ENCODE data around the gene MED22. TPM values are rescaled to one million over a fixed set of nuclear protein-coding genes. Genes with fewer than 3 reads are reported as not detected.
A peak's percentile ranks its signal among the peaks of the same experiment; 100 is the strongest.

Gene MED22
- total RNA-seq, 2 donors from 2014 or later: 50.0 to 51.2 TPM

GRCh38 chr9:133369933-133370332, 22.0 kb upstream of the MED22 start:
- no peak for ATAC-seq (ENCODE audit: insufficient number of reproducible peaks, low FRiP score, low read depth)
- TF ChIP-seq, protein P1, sequence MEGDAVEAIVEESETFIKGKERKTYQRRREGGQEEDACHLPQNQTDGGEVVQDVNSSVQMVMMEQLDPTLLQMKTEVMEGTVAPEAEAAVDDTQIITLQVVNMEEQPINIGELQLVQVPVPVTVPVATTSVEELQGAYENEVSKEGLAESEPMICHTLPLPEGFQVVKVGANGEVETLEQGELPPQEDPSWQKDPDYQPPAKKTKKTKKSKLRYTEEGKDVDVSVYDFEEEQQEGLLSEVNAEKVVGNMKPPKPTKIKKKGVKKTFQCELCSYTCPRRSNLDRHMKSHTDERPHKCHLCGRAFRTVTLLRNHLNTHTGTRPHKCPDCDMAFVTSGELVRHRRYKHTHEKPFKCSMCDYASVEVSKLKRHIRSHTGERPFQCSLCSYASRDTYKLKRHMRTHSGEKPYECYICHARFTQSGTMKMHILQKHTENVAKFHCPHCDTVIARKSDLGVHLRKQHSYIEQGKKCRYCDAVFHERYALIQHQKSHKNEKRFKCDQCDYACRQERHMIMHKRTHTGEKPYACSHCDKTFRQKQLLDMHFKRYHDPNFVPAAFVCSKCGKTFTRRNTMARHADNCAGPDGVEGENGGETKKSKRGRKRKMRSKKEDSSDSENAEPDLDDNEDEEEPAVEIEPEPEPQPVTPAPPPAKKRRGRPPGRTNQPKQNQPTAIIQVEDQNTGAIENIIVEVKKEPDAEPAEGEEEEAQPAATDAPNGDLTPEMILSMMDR (IDR thresholded peaks at IDR 0.05): no peak
- Histone ChIP-seq H3K36me3 (peaks cover 26% of the 10 kb centered on the region), H3K4me3 (no peak overlapping the region), H3K27ac (no peak overlapping the region), H3K9me3 (no peaks in the 10 kb centered on the region), H3K27me3 (replicated peaks; ENCODE audit: insufficient read depth) (no peaks in the 10 kb centered on the region), H3K4me1 (ENCODE audit: control insufficient read depth in 1 of 2, low read depth in 2 of 2) (peaks cover 27 to 72% of the 10 kb centered on the region in 2 donors)
- DNase-seq (ENCODE audit: low spot score): no peak

DNA sequence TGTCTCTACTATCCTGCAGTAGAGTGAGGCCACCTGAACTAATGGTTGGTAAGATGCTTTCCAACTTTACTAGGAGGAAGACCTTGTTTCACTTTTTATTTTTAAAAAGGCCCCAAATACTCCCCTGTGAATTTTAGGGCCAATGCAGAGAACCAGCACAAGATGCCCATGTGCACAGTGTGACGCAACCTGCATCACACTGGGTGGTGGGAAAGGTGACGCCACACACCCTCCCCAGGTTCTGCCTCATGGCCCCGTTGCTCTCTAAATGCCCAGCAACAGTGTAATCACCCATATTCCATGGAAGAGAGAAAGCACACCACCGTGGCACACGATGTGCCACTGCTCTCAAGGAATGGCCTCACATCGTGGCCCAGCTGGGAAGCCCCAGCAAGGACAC, 21.5 kb upstream of the MED22 start:
- Histone ChIP-seq H3K4me1 (ENCODE audit: control insufficient read depth in 1 of 2, low read depth in 2 of 2) (peaks cover 25 to 68% of the 10 kb centered on the region in 2 donors), H3K36me3 (peaks cover 28% of the 10 kb centered on the region), H3K4me3 (no peak overlapping the region), H3K27ac (no peak overlapping the region), H3K27me3 (replicated peaks; ENCODE audit: insufficient read depth) (no peaks in the 10 kb centered on the region), H3K9me3 (no peaks in the 10 kb centered on the region)
- ATAC-seq (ENCODE audit: insufficient number of reproducible peaks, low FRiP score, low read depth) (no peak), DNase-seq (ENCODE audit: low spot score) (no peak)
- TF ChIP-seq, protein P1 (IDR thresholded peaks at IDR 0.05): no peak

DNA sequence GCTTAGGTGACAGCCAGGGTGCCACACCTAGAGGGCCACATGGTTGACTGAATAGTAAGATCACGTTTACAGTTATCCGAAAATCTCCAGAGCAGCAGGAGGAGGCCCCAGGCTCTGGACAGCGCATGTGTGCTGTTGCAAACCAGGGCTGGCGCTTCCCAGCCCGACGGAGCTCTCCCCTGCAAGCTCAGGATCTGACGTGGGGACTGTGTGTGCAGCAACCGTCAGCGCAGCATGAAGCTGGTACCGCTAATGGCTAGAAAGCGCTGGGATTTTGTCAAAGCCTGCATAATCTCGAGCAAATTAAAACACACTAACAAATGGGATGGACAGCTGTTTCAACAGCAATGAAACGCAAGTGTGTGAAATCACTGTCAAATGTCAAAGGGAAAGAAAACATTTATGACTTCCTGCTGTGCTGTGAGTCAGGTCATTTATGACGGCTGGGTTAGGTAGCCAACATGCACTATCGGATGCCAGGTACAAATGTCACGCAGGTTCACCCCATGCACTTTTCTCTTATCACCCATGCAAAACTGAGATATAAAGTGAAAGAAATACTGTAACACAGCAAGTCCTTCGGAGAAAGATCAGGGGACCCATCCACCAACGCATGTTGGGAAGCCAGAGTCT, 20.4 kb upstream of the MED22 start:
- no peaks in the 10 kb centered on the region for H3K9me3 ChIP-seq
- H3K27ac ChIP-seq: no peak overlapping the region
- no peak overlapping the region for H3K4me3 ChIP-seq
- TF ChIP-seq, protein P1 (IDR thresholded peaks at IDR 0.05): no peak
- DNase-seq (ENCODE audit: low spot score) (no peak), ATAC-seq (ENCODE audit: insufficient number of reproducible peaks, low FRiP score, low read depth) (peak; percentile 21)
- no peaks in the 10 kb centered on the region for H3K27me3 ChIP-seq (replicated peaks; ENCODE audit: insufficient read depth)
- peaks cover 38% of the 10 kb centered on the region for H3K36me3 ChIP-seq
- peaks cover 19 to 58% of the 10 kb centered on the region in 2 donors for H3K4me1 ChIP-seq (ENCODE audit: control insufficient read depth in 1 of 2, low read depth in 2 of 2)

DNA sequence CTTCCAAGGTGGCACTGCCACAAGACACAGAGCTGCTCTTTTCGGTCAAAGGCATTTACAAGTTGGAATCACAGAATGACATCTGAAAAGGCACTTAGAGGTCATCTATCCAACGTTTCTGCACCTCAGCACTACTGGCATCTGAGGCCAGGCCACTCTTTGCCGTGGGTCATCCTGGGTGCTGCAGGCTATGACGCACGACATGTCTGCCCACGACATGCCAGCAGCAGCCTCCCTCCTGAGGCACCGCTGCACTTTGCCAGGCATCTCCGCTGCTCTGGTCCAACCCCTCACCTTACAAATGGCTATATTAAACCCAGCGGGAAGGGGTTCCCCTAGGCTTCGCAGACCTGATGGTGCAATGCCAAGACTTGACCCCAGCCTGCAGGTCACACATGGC, 19.8 kb upstream of the MED22 start:
- Histone ChIP-seq H3K27ac (no peak overlapping the region), H3K27me3 (replicated peaks; ENCODE audit: insufficient read depth) (no peaks in the 10 kb centered on the region), H3K9me3 (no peaks in the 10 kb centered on the region), H3K4me3 (no peak overlapping the region), H3K4me1 (ENCODE audit: control insufficient read depth in 1 of 2, low read depth in 2 of 2) (peaks cover 14 to 52% of the 10 kb centered on the region in 2 donors), H3K36me3 (peaks cover 40% of the 10 kb centered on the region)
- DNase-seq (ENCODE audit: low spot score) (no peak), ATAC-seq (ENCODE audit: insufficient number of reproducible peaks, low FRiP score, low read depth) (no peak)
- TF ChIP-seq, protein P1 (IDR thresholded peaks at IDR 0.05): no peak

GRCh38 chr9:133367221-133367620, 19.3 kb upstream of the MED22 start:
- DNase-seq (ENCODE audit: low spot score) (no peak), ATAC-seq (ENCODE audit: insufficient number of reproducible peaks, low FRiP score, low read depth) (no peak)
- Histone ChIP-seq H3K4me3 (no peak overlapping the region), H3K9me3 (no peaks in the 10 kb centered on the region), H3K4me1 (ENCODE audit: control insufficient read depth in 1 of 2, low read depth in 2 of 2) (peaks cover 9 to 46% of the 10 kb centered on the region in 2 donors), H3K27me3 (replicated peaks; ENCODE audit: insufficient read depth) (no peaks in the 10 kb centered on the region), H3K27ac (no peak overlapping the region), H3K36me3 (peaks cover 43% of the 10 kb centered on the region)
- TF ChIP-seq, protein P1 (IDR thresholded peaks at IDR 0.05): no peak
